SK-N-SH treated with all-trans-retinoic acid at 6 μM for 48 hours (cell line): ENCODE results near the gene CENPP.

ENCODE experiments used
- ATAC-seq: fragments of 200-7000 bp; cut with Tn5 transposase; 3 replicates; pipeline ENCODE4 v1.9.1; 2020; ENCODE audit warnings: mild to moderate bottlenecking, moderate library complexity
- BACH2 ChIP-seq: fragments of 250-450 bp; sonication (Bioruptor Pico); IDR thresholded peaks from 2 replicates; pipeline ENCODE4 v1.9.0; 2021; ENCODE audit warnings: mild to moderate bottlenecking, borderline replicate concordance
- CREB5 ChIP-seq: fragments of 250-450 bp; sonication (Bioruptor Pico); IDR thresholded peaks from 2 replicates; pipeline ENCODE4 v1.5.1; 2020; ENCODE audit warnings: low read depth, mild to moderate bottlenecking, moderate library complexity
- CSDC2 ChIP-seq: fragments of 250-450 bp; sonication (Bioruptor Pico); IDR thresholded peaks from 2 replicates; pipeline ENCODE4 v1.5.0; 2020; ENCODE audit warnings: mild to moderate bottlenecking, moderate library complexity
- ESRRG ChIP-seq: fragments of 250-450 bp; sonication (Bioruptor Pico); IDR thresholded peaks from 2 replicates; pipeline ENCODE4 v1.6.1; 2021; ENCODE audit warnings: mild to moderate bottlenecking
- GLIS3 ChIP-seq: fragments of 250-450 bp; sonication (Bioruptor Pico); IDR thresholded peaks from 2 replicates; pipeline ENCODE4 v1.5.0; 2020; ENCODE audit warnings: mild to moderate bottlenecking, moderate library complexity
- ISL1 ChIP-seq: fragments of 250-450 bp; sonication (Bioruptor Pico); IDR thresholded peaks from 2 replicates; pipeline ENCODE4 v2.1.2; 2022; ENCODE audit warnings: mild to moderate bottlenecking, moderate library complexity
- OSR1 ChIP-seq: fragments of 250-450 bp; sonication (Bioruptor Pico); IDR thresholded peaks from 2 replicates; pipeline ENCODE4 v1.8.0; 2022; ENCODE audit warnings: moderate library complexity, mild to moderate bottlenecking, inconsistent platforms
- PATZ1 ChIP-seq: fragments of 250-450 bp; sonication (Bioruptor Pico); IDR thresholded peaks from 2 replicates; pipeline ENCODE4 v1.8.0; 2020; ENCODE audit warnings: mild to moderate bottlenecking, moderate library complexity, borderline replicate concordance
- POU6F1 ChIP-seq: fragments of 250-450 bp; sonication (Bioruptor Pico); IDR thresholded peaks from 2 replicates; pipeline ENCODE4 v1.8.0; 2021; ENCODE audit warnings: low read depth, mild to moderate bottlenecking, moderate library complexity, borderline replicate concordance
- PPARA ChIP-seq: fragments of 250-450 bp; sonication (Bioruptor Pico); IDR thresholded peaks from 2 replicates; pipeline ENCODE4 v1.5.0; 2020; ENCODE audit warnings: mild to moderate bottlenecking, borderline replicate concordance
- RARB ChIP-seq: fragments of 250-450 bp; sonication (Bioruptor Pico); IDR thresholded peaks from 2 replicates; pipeline ENCODE4 v1.8.0; 2021; ENCODE audit warnings: mild to moderate bottlenecking, moderate library complexity
- SNAI2 ChIP-seq: fragments of 250-450 bp; sonication (Bioruptor Pico); IDR thresholded peaks from 2 replicates; pipeline ENCODE4 v1.5.0; 2020; ENCODE audit warnings: mild to moderate bottlenecking, moderate library complexity
- TCF4 ChIP-seq: fragments of 250-450 bp; sonication (Bioruptor Pico); IDR thresholded peaks from 2 replicates; pipeline ENCODE4 v1.8.0; 2021; ENCODE audit warnings: mild to moderate bottlenecking, moderate library complexity, borderline replicate concordance
- TOX ChIP-seq: fragments of 250-450 bp; sonication (Bioruptor Pico); IDR thresholded peaks from 2 replicates; pipeline ENCODE4 v1.8.0; 2021; ENCODE audit warnings: mild to moderate bottlenecking, moderate library complexity, borderline replicate concordance
- TSHZ2 ChIP-seq: fragments of 250-450 bp; sonication (Bioruptor Pico); IDR thresholded peaks from 2 replicates; pipeline ENCODE4 v1.5.0; 2020; ENCODE audit warnings: mild to moderate bottlenecking, moderate library complexity
- ZC3H10 ChIP-seq: fragments of 250-450 bp; sonication (Bioruptor Pico); IDR thresholded peaks from 2 replicates; pipeline ENCODE4 v1.5.1; 2021; ENCODE audit warnings: mild to moderate bottlenecking, moderate library complexity
- ZFP3 ChIP-seq: fragments of 250-450 bp; sonication (Bioruptor Pico); IDR thresholded peaks from 2 replicates; pipeline ENCODE4 v1.5.0; 2020; ENCODE audit warnings: mild to moderate bottlenecking, moderate library complexity
- ZFP30 ChIP-seq: fragments of 450-650 bp; formaldehyde crosslinking; IDR thresholded peaks from 2 replicates; pipeline ENCODE4 v1.5.0; 2022; ENCODE audit warnings: mild to moderate bottlenecking, moderate library complexity
- ZNF565 ChIP-seq: fragments of 450-650 bp; formaldehyde crosslinking; conservative IDR thresholded peaks from 2 replicates; pipeline ENCODE4 v1.5.0; 2020; ENCODE audit warnings: low read depth, mild to moderate bottlenecking, moderate library complexity
- ZNF70 ChIP-seq: fragments of 450-650 bp; formaldehyde crosslinking; IDR thresholded peaks from 2 replicates; pipeline ENCODE4 v1.5.0; 2020; ENCODE audit warnings: mild to moderate bottlenecking, moderate library complexity
- ZNF8 ChIP-seq: fragments of 450-650 bp; formaldehyde crosslinking; IDR thresholded peaks from 2 replicates; pipeline ENCODE4 v1.5.0; 2020; ENCODE audit warnings: mild to moderate bottlenecking, moderate library complexity

The CENPP gene

GRCh38 chr9:92507496-92507895, 181.7 kb downstream of the CENPP start:
- ATAC-seq = no peak
- TF ChIP-seq TSHZ2 (CRISPR knock-in tag) (no peak), ISL1 (CRISPR knock-in tag) (0 out of 2 replicates have a peak, but pooled peaks have one; percentile 13)

- TF ChIP-seq BACH2 (CRISPR knock-in tag) = no peak
- TF ChIP-seq PPARA (CRISPR knock-in tag) = no peak
- no peak for TF ChIP-seq ZNF8
- TF ChIP-seq ZNF70 (CRISPR knock-in tag) = no peak
- TF ChIP-seq ISL1 (CRISPR knock-in tag) = no peak
- TF ChIP-seq ZFP30 (CRISPR knock-in tag) = no peak
- TF ChIP-seq TOX (CRISPR knock-in tag) = no peak
- TF ChIP-seq ESRRG (CRISPR knock-in tag) = no peak
- TF ChIP-seq POU6F1 = no peak
- TF ChIP-seq PATZ1 (CRISPR knock-in tag) = no peak
- TF ChIP-seq TSHZ2 (CRISPR knock-in tag) = no peak
- TF ChIP-seq SNAI2 = no peak
- no peak for TF ChIP-seq OSR1 (CRISPR knock-in tag)
- TF ChIP-seq ZFP3 (CRISPR knock-in tag) = no peak
- TF ChIP-seq RARB (CRISPR knock-in tag) = no peak
- no peak for TF ChIP-seq CREB5
- no peak for TF ChIP-seq ZC3H10 (CRISPR knock-in tag)
- no peak for TF ChIP-seq ZNF565 (CRISPR knock-in tag)
- no peak for TF ChIP-seq GLIS3
- no peak for ATAC-seq
These were observed 182.5 kb downstream of the CENPP start for GRCh38 chr9:92508018-92508820.

GRCh38 chr9:92509050-92509449, 183.3 kb downstream of the CENPP start:
- no peak for ATAC-seq
- no peak for TF ChIP-seq ISL1 (CRISPR knock-in tag)
- TF ChIP-seq RARB (CRISPR knock-in tag) = no peak
- no peak for TF ChIP-seq ZNF565 (CRISPR knock-in tag)
- no peak for TF ChIP-seq PPARA (CRISPR knock-in tag)
- TF ChIP-seq CSDC2 = no peak
- no peak for TF ChIP-seq CREB5
- TF ChIP-seq POU6F1 = no peak
- TF ChIP-seq ZC3H10 (CRISPR knock-in tag) = no peak
- no peak for TF ChIP-seq PATZ1 (CRISPR knock-in tag)
- no peak for TF ChIP-seq ZFP30 (CRISPR knock-in tag)
- TF ChIP-seq TCF4 (CRISPR knock-in tag) = no peak
- TF ChIP-seq SNAI2 = no peak
